Glutamatergic neuron (in vitro differentiated cells): Measurements from ENCODE around the gene MMP24OS. TPM values are rescaled to one million over a fixed set of nuclear protein-coding genes. Genes with fewer than 3 reads are reported as not detected.

Source experiments
- DNase-seq: peaks from one replicate; pipeline ENCODE4 v3.0.0; 2022
- H3K27ac Mint-ChIP-seq: one replicate; pipeline ENCODE4 v1.8.0; 2020; ENCODE audit warnings: mild to moderate bottlenecking, mixed read lengths, inconsistent platforms; ENCODE audit not compliant: unreplicated experiment
- H3K27me3 Mint-ChIP-seq: one replicate; pipeline ENCODE4 v1.8.0; 2020; ENCODE audit warnings: mild to moderate bottlenecking, moderate library complexity, mixed read lengths, inconsistent platforms; ENCODE audit not compliant: unreplicated experiment
- H3K36me3 Mint-ChIP-seq: one replicate; pipeline ENCODE4 v1.8.0; 2020; ENCODE audit warnings: mild to moderate bottlenecking, mixed read lengths, inconsistent platforms; ENCODE audit not compliant: unreplicated experiment
- H3K4me1 Mint-ChIP-seq: one replicate; pipeline ENCODE4 v1.8.0; 2020; ENCODE audit warnings: mild to moderate bottlenecking, low read depth, mixed read lengths, inconsistent platforms; ENCODE audit not compliant: unreplicated experiment
- H3K4me3 Mint-ChIP-seq: one replicate; pipeline ENCODE4 v1.8.0; 2020; ENCODE audit warnings: mild to moderate bottlenecking, mixed read lengths, inconsistent platforms; ENCODE audit not compliant: unreplicated experiment
- H3K9me3 Mint-ChIP-seq: one replicate; pipeline ENCODE4 v1.8.0; 2020; ENCODE audit warnings: mild to moderate bottlenecking, moderate library complexity, mixed read lengths, inconsistent platforms; ENCODE audit not compliant: unreplicated experiment
- CTCF ChIP-seq: fragments of 200-600 bp; sonication (generic); IDR thresholded peaks from one replicate; pipeline ENCODE4 v1.5.0; 2021; ENCODE audit not compliant: partially characterized antibody, unreplicated experiment
- total RNA-seq: library from RNA; stranded (reverse); fragmentation: NEBNext Ultra II Directional; extraction: Animal tissue kit (Norgen Biotek cat#: 25700); gene quantifications from one replicate; pipeline ENCODE4 v1.2.1, GENCODE V29; 2021; ENCODE audit not compliant: unreplicated experiment

MMP24OS gene
- total RNA-seq, 1 donor from 2014 or later, result 99.0 TPM

DNA sequence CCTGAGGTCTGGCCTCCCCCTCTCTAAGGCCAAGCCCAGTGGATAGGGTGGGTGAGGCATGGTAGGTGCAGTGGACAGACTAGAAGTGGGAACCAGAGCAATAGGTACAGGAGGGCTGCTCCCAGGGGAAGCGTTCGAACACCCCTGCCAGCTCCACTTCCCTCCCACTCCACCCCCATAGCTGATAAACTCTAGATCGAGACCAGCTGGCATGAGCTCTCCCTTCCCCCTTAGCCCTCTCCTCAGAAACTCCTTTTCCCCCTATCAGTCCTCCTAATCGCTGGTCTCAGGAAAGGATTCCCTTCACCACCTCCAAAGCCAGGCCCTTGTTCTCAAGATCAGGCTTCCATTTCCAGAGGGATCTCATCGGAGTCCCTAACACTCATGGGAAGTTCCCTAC, 20.3 kb upstream of the MMP24OS start:
- Mint-ChIP-seq H3K9me3 (peaks cover 3% of the 10 kb centered on the region), H3K27me3 (peaks cover 15% of the 10 kb centered on the region), H3K27ac (no peak overlapping the region), H3K4me1 (peaks cover 12% of the 10 kb centered on the region), H3K36me3 (no peaks in the 10 kb centered on the region), H3K4me3 (no peak overlapping the region)
- no peak for DNase-seq
- no peak for TF ChIP-seq CTCF

DNA sequence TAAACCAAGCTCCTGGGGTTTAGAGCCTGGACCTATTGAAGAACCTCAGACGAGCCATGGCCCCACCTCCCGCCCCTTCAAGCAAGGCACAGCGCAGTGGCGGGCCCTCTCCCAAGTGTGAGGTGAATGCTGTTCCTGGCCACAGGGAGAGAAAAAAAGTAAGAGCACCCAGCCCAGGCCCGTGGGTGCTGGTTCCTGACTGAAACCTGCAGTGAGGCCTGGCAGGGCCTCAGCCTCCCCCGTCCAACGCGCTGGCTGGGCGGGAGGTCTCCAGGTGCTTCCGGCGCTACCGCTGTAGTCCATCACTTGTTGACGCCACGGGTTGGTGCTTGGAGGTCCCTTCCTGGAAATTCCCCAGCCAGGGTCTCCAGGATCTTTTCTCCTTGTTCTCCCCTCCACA, 19.8 kb upstream of the MMP24OS start:
- no peak for TF ChIP-seq CTCF
- Mint-ChIP-seq H3K4me3 (no peak overlapping the region), H3K27me3 (peaks cover 15% of the 10 kb centered on the region), H3K36me3 (no peaks in the 10 kb centered on the region), H3K27ac (no peak overlapping the region), H3K4me1 (peaks cover 12% of the 10 kb centered on the region), H3K9me3 (peaks cover 3% of the 10 kb centered on the region)
- no peak for DNase-seq

DNA sequence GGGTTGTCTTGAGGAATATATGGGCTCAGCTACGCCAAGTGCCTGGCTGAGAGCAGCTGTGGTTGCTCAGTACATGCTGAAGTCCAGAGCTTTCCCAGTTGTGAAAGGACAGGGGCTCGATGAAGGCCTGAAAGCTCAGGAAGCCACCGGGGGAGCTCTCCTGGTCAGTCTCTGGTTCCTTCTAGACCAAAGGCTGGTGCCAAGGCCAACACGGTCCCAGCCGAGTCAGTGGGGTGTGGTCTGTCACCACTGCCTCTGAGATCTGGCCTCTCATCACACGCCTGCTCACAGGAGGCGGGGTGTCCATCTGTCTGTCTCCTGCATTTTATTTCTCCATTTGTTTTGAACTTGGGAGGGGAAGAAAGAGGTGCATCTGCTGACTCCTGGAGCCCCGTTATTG, 19.2 kb upstream of the MMP24OS start:
- no peak overlapping the region for H3K4me3 Mint-ChIP-seq
- peaks cover 15% of the 10 kb centered on the region for H3K27me3 Mint-ChIP-seq
- no peak for TF ChIP-seq CTCF
- peaks cover 5% of the 10 kb centered on the region for H3K9me3 Mint-ChIP-seq
- H3K36me3 Mint-ChIP-seq, result no peaks in the 10 kb centered on the region
- peaks cover 12% of the 10 kb centered on the region for H3K4me1 Mint-ChIP-seq
- no peak overlapping the region for H3K27ac Mint-ChIP-seq
- no peak for DNase-seq

GRCh38 chr20:35296101-35296554, 18.2 kb upstream of the MMP24OS start:
- no peak overlapping the region for H3K4me3 Mint-ChIP-seq
- H3K27ac Mint-ChIP-seq, result no peak overlapping the region
- no peak for DNase-seq
- peaks cover 5% of the 10 kb centered on the region for H3K9me3 Mint-ChIP-seq
- TF ChIP-seq CTCF, result no peak
- H3K4me1 Mint-ChIP-seq, result peaks cover 12% of the 10 kb centered on the region
- H3K27me3 Mint-ChIP-seq, result peaks cover 15% of the 10 kb centered on the region
- no peaks in the 10 kb centered on the region for H3K36me3 Mint-ChIP-seq

GRCh38 chr20:35295674-35296073, 17.8 kb upstream of the MMP24OS start:
- H3K4me3 Mint-ChIP-seq, result no peak overlapping the region

More at GRCh38 chr20:35295674-35296073, 17.8 kb upstream of the MMP24OS start:
- no peak for DNase-seq
- Mint-ChIP-seq H3K36me3 (no peaks in the 10 kb centered on the region), H3K4me1 (peaks cover 12% of the 10 kb centered on the region), H3K27ac (no peak overlapping the region), H3K9me3 (peaks cover 7% of the 10 kb centered on the region), H3K27me3 (peaks cover 15% of the 10 kb centered on the region)
- TF ChIP-seq CTCF, result no peak
